Lower leg skin (tissue), 3 donors: ENCODE data around the gene MEF2C.

Source experiments
- CTCF ChIP-seq, 3 donors: fragments of 450-650 bp; IDR thresholded peaks; one replicate each; pipeline ENCODE4 v1.5.1; 2016; ENCODE audit warnings: antibody characterized with exemption in 3 of 3, mild to moderate bottlenecking in 3 of 3, moderate library complexity in 2 of 3
- POLR2A ChIP-seq, 2 donors: fragments of 450-650 bp; IDR thresholded peaks; one replicate each; pipeline ENCODE4 v1.6.1; 2016 to 2017; ENCODE audit warnings: antibody characterized with exemption in 2 of 2, mild to moderate bottlenecking in 1 of 2, moderate library complexity in 1 of 2

- TF ChIP-seq CTCF (IDR thresholded peaks at IDR 0.05) = no peak
- no peak for TF ChIP-seq POLR2A (IDR thresholded peaks at IDR 0.05)
Measured at GRCh38 chr5:88694023-88694679, 188.8 kb downstream of the MEF2C start.
